Urinary bladder (tissue), 4 donors: ENCODE data around the gene RAB3B. TPM values are rescaled to one million over a fixed set of nuclear protein-coding genes. Genes with fewer than 3 reads are reported as not detected.
"Not testable (repeated sequence)": the region's sequence is repeated elsewhere in the genome, so short reads cannot be mapped to it uniquely, and the experiment has no call there.

ENCODE experiments used
- DNase-seq: peaks from one replicate; pipeline ENCODE4 v3.0.0-alpha.2; 2015; ENCODE audit errors: extremely low spot score
- H3K27ac ChIP-seq: one replicate; pipeline ENCODE4 v1.5.1; 2013; ENCODE audit warnings: low read depth, mild to moderate bottlenecking, moderate library complexity
- H3K36me3 ChIP-seq: one replicate; pipeline ENCODE4 v1.6.1; 2013; ENCODE audit warnings: mild to moderate bottlenecking, moderate library complexity; ENCODE audit not compliant: insufficient read depth
- H3K4me1 ChIP-seq: one replicate; pipeline ENCODE4 v1.6.1; 2013; ENCODE audit warnings: mild to moderate bottlenecking, moderate library complexity; ENCODE audit not compliant: insufficient read depth
- H3K4me3 ChIP-seq: one replicate; pipeline ENCODE4 v1.5.1; 2013; ENCODE audit warnings: low read depth, low read length
- WGBS: extraction: QIAGEN DNeasy Blood & Tissue Kit; methylation state at CpG from one replicate; pipeline ENCODE4 v1.1.7; 2013; 5-methylcytosine and 5-hydroxymethylcytosine counted together
- polyA plus RNA-seq: library from polyadenylated mRNA; stranded (reverse); fragments of 200-250 nt; gene quantifications from one replicate; pipeline ENCODE4 v1.2.3, GENCODE V29; 2013
- total RNA-seq: library from RNA; depleted of rRNA; stranded (reverse); fragments of >200 nt; gene quantifications from one replicate; pipeline ENCODE4 v1.2.3, GENCODE V29; 2014
- donor health status: healthy with polysubstance abuse.
- donor health status: healthy.

The RAB3B gene
- total and polyA plus RNA-seq, 2 donors: 0.44 to 1.7 TPM

GRCh38 chr1:51973587-51974474 is 16.7 kb downstream of the RAB3B start:
- H3K4me3 ChIP-seq: no peak overlapping the region
- no peak overlapping the region for H3K27ac ChIP-seq
- no peak for DNase-seq

GRCh38 chr1:51969038-51969705 is 21.3 kb downstream of the RAB3B start:
- 85% methylated on average over 8 of the region's 8 CpGs for WGBS
- no peak overlapping the region for H3K27ac ChIP-seq
- DNase-seq: no peak

More at GRCh38 chr1:51973587-51974474, 16.7 kb downstream of the RAB3B start:
- Histone ChIP-seq H3K36me3 (no peaks in the 10 kb centered on the region), H3K4me1 (no peaks in the 10 kb centered on the region)
- WGBS: 76% methylated on average over 1 of the region's 1 CpG

GRCh38 chr1:51968632-51969031 is 21.9 kb downstream of the RAB3B start:
- WGBS: 86% methylated on average over 1 of the region's 1 CpG
- no peaks in the 10 kb centered on the region for H3K4me1 ChIP-seq
- no peak for DNase-seq
- H3K27ac ChIP-seq: no peak overlapping the region
- H3K4me3 ChIP-seq: no peak overlapping the region
- H3K36me3 ChIP-seq: no peaks in the 10 kb centered on the region

More at GRCh38 chr1:51969038-51969705, 21.3 kb downstream of the RAB3B start:
- no peaks in the 10 kb centered on the region for H3K36me3 ChIP-seq
- H3K4me1 ChIP-seq: no peaks in the 10 kb centered on the region
- no peak overlapping the region for H3K4me3 ChIP-seq

- not testable (repeated sequence) for H3K4me1 ChIP-seq, H3K36me3 ChIP-seq, H3K4me3 ChIP-seq, DNase-seq, H3K27ac ChIP-seq
- 90% methylated on average over 1 of the region's 1 CpG for WGBS
These were observed 23.2 kb downstream of the RAB3B start for GRCh38 chr1:51967213-51967791.

- Histone ChIP-seq H3K4me3 (no peak overlapping the region), H3K4me1 (no peaks in the 10 kb centered on the region), H3K36me3 (no peaks in the 10 kb centered on the region), H3K27ac (no peak overlapping the region)
- DNase-seq: no peak
- WGBS: 47% methylated on average over 2 of the region's 2 CpGs
These were observed 23.9 kb downstream of the RAB3B start for GRCh38 chr1:51966559-51966958.

- Histone ChIP-seq H3K4me3 (no peak overlapping the region), H3K36me3 (no peaks in the 10 kb centered on the region), H3K4me1 (no peaks in the 10 kb centered on the region), H3K27ac (no peak overlapping the region)
- WGBS: 75% methylated on average over 4 of the region's 4 CpGs
- no peak for DNase-seq
These were observed 26.2 kb downstream of the RAB3B start for GRCh38 chr1:51964309-51964696.

- no peaks in the 10 kb centered on the region for H3K4me1 ChIP-seq
- no peak overlapping the region for H3K4me3 ChIP-seq
- H3K27ac ChIP-seq: no peak overlapping the region
- no peaks in the 10 kb centered on the region for H3K36me3 ChIP-seq
- DNase-seq: no peak
- WGBS: 63% methylated on average over 4 of the region's 4 CpGs
These were observed 26.8 kb downstream of the RAB3B start for GRCh38 chr1:51963592-51964308.

- Histone ChIP-seq H3K36me3 (no peaks in the 10 kb centered on the region), H3K4me1 (no peaks in the 10 kb centered on the region), H3K27ac (no peak overlapping the region), H3K4me3 (no peak overlapping the region)
- no peak for DNase-seq
- 54% methylated on average over 4 of the region's 4 CpGs for WGBS
These were observed 27.8 kb downstream of the RAB3B start for GRCh38 chr1:51962486-51963356.

- Histone ChIP-seq H3K27ac (no peak overlapping the region), H3K4me1 (no peaks in the 10 kb centered on the region), H3K4me3 (no peak overlapping the region), H3K36me3 (no peaks in the 10 kb centered on the region)
- WGBS: 86% methylated on average over 2 of the region's 2 CpGs
- no peak for DNase-seq
These were observed 28.5 kb downstream of the RAB3B start for GRCh38 chr1:51961954-51962353.

GRCh38 chr1:51961231-51961630 is 29.3 kb downstream of the RAB3B start:
- DNase-seq: no peak
- Histone ChIP-seq H3K4me3 (no peak overlapping the region), H3K4me1 (no peaks in the 10 kb centered on the region), H3K27ac (no peak overlapping the region), H3K36me3 (no peaks in the 10 kb centered on the region)
- WGBS: 20% methylated on average over 2 of the region's 2 CpGs

GRCh38 chr1:51960262-51960661 is 30.2 kb downstream of the RAB3B start:
- Histone ChIP-seq H3K4me1 (no peaks in the 10 kb centered on the region), H3K4me3 (no peak overlapping the region), H3K27ac (no peak overlapping the region), H3K36me3 (no peaks in the 10 kb centered on the region)
- WGBS: 31% methylated on average over 3 of the region's 3 CpGs
- no peak for DNase-seq

GRCh38 chr1:51958824-51959223 is 31.7 kb downstream of the RAB3B start:
- Histone ChIP-seq H3K27ac (no peak overlapping the region), H3K4me3 (no peak overlapping the region), H3K4me1 (no peaks in the 10 kb centered on the region), H3K36me3 (no peaks in the 10 kb centered on the region)
- 94% methylated on average over 3 of the region's 3 CpGs for WGBS
- DNase-seq: no peak

GRCh38 chr1:51957618-51958017 is 32.9 kb downstream of the RAB3B start:
- WGBS: 45% methylated on average over 7 of the region's 7 CpGs
- Histone ChIP-seq H3K36me3 (no peaks in the 10 kb centered on the region), H3K4me3 (no peak overlapping the region), H3K4me1 (no peaks in the 10 kb centered on the region), H3K27ac (no peak overlapping the region)
- no peak for DNase-seq
